PC-9 (cell line): ENCODE measurements around the gene LCLAT1.

ENCODE experiments used
- CTCF ChIP-seq: fragments of 200-600 bp; sonication (generic); conservative IDR thresholded peaks from 2 replicates; pipeline ENCODE4 v1.6.1; 2017; ENCODE audit warnings: mixed run types, antibody characterized with exemption, mild to moderate bottlenecking, moderate library complexity
- EZH2 ChIP-seq: fragments of 200-600 bp; sonication (generic); IDR thresholded peaks from 2 replicates; pipeline ENCODE4 v1.8.0; 2017; ENCODE audit warnings: antibody characterized with exemption, low read depth

GRCh38 chr2:30645081-30645744 is 198.2 kb downstream of the LCLAT1 start:
- TF ChIP-seq CTCF (no peak), EZH2 (no peak)
